Measurements from ENCODE around the gene RCAN2. TPM values are rescaled to one million over a fixed set of nuclear protein-coding genes. Genes with fewer than 3 reads are reported as not detected.

RCAN2 gene
- total and polyA plus RNA-seq, 8 donors = 1.7 to 19.0 (median 3.4) TPM

GRCh38 chr6:46501136-46502089, 10.2 kb upstream of the RCAN2 start:
- no peak for FAIRE-seq

GRCh38 chr6:46500382-46500781, 9.1 kb upstream of the RCAN2 start:
- no peak for DNase-seq
- intact Hi-C loops (cut with DNase I) = no loop called here
- no peak for FAIRE-seq

More at GRCh38 chr6:46501136-46502089, 10.2 kb upstream of the RCAN2 start:
- ATAC-seq (no peak), DNase-seq (no peak)
- Histone ChIP-seq H3K36me3 (no peaks in the 10 kb centered on the region), H3K4me3 (no peak overlapping the region), H3K27me3 (no peaks in the 10 kb centered on the region), H3K4me1 (no peaks in the 10 kb centered on the region), H3K9me3 (no peaks in the 10 kb centered on the region), H3K27ac (no peak overlapping the region)
- 77 to 83% methylated on average over 8 of the region's 8 CpGs for WGBS, 2 donors
- no peak for TF ChIP-seq CTCF (IDR thresholded peaks at IDR 0.05)
- intact Hi-C loops (cut with DNase I) = no loop called here

DNA sequence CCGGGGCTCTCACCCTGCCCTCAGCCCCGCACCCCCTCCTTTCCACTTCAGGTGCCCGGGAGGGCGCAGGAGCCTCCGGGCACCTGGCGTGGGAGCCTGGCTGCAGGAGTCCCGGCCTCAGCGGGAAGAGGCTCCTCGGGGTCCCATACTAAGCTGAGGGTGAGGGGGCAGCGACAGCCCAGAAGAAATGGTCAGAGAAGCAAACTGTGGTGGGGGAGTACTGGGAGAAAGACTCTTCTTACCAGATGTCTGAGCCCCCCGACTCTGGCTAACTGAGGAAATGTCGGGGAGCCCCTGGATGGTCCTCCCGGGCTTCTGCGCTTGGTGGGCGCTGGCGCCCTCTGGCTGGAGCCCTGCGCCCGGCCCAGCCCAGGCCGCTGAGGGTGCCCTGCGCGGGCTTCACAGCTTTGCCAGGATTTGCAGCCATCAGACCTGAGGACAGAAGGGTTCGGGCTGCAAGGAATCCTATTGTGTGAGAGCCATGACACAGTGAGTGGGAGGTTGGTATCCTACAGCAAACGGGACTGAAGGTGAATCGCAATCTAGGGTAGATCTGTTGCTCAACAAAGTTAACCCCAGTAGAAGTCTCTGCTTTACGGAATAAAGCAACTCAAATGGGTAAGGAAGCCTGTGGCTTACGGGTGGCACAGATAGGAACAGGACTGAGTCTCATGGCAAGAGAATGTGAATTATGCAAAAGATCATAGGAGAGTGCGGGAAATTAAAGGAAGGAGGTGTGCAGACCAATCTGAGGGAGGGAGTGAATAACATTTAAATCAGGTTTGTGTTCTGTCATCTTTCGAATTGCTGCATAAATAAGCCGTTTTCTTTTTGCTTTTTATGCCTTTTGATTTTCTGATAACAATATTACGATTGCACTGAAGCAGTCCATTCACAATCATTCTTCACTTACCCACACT, 639 bp upstream of the RCAN2 start:
- peak overlapping the region; percentile 63 to 84 (median 72) for H3K4me3 ChIP-seq
- no peaks in the 10 kb centered on the region for H3K9me3 ChIP-seq
- 2% methylated on average over 28 to 30 of the region's 30 CpGs for WGBS, 2 donors
- intact Hi-C loops (cut with DNase I) = loop anchor here in 1 of 3 donors (10.0 kb wide), 1 partner anchor 77 kb away; no protein-coding TSS in a partner anchor
- DNase-seq = peak; percentile 45 to 84 (median 57)
- TF ChIP-seq CTCF (IDR thresholded peaks at IDR 0.05) = peak in 3 of 4 donors; percentile 36 to 45 (median 45)
- ATAC-seq = peak; percentile 81 to 94 (median 89)
- H3K36me3 ChIP-seq = no peaks in the 10 kb centered on the region
- H3K27ac ChIP-seq = peak overlapping the region; percentile 32 to 80 (median 74)
- no peak for FAIRE-seq
- H3K27me3 ChIP-seq = no peaks in the 10 kb centered on the region
- peaks cover 0 to 7% (median 0%) of the 10 kb centered on the region in 3 donors for H3K4me1 ChIP-seq

More at GRCh38 chr6:46500382-46500781, 9.1 kb upstream of the RCAN2 start:
- H3K9me3 ChIP-seq = no peaks in the 10 kb centered on the region
- no peaks in the 10 kb centered on the region for H3K4me1 ChIP-seq
- ATAC-seq = no peak
- no peaks in the 10 kb centered on the region for H3K27me3 ChIP-seq
- H3K4me3 ChIP-seq = no peak overlapping the region
- no peak overlapping the region for H3K27ac ChIP-seq
- no peak for TF ChIP-seq CTCF (IDR thresholded peaks at IDR 0.05)
- no peaks in the 10 kb centered on the region for H3K36me3 ChIP-seq

- intact Hi-C loops (cut with DNase I) = loop anchor here in 1 of 3 donors (10.0 kb wide), 1 partner anchor 76 kb away; no protein-coding TSS in a partner anchor
- 1% methylated on average over 44 to 56 of the region's 56 CpGs for WGBS, 2 donors
- no peaks in the 10 kb centered on the region for H3K27me3 ChIP-seq
- no peaks in the 10 kb centered on the region for H3K9me3 ChIP-seq
- ATAC-seq (peak; percentile 27 to 46 (median 40)), DNase-seq (peak; percentile 21 to 76 (median 36)), FAIRE-seq (no peak)
- H3K4me3 ChIP-seq = peak overlapping the region; percentile 63 to 84 (median 72)
- TF ChIP-seq CTCF (IDR thresholded peaks at IDR 0.05) = no peak
- H3K4me1 ChIP-seq = peaks cover 0 to 7% (median 0%) of the 10 kb centered on the region in 3 donors
- H3K27ac ChIP-seq = peak overlapping the region; percentile 32 to 80 (median 74)
- H3K36me3 ChIP-seq = no peaks in the 10 kb centered on the region
Measured at GRCh38 chr6:46490425-46491200, 636 bp downstream of the RCAN2 start.

All from pancreas (tissue), 10 donors.